ENCODE data around the gene ZNF74.
"Not testable (repeated sequence)": the region's sequence is repeated elsewhere in the genome, so short reads cannot be mapped to it uniquely, and the experiment has no call there.

The ZNF74 gene

GRCh38 chr22:20376983-20377382 is 17.0 kb upstream of the ZNF74 start:
- not testable (repeated sequence) for DNase-seq

- DNase-seq: no peak
Measured at GRCh38 chr22:20378110-20378509, 15.8 kb upstream of the ZNF74 start.

GRCh38 chr22:20378684-20379083 is 15.3 kb upstream of the ZNF74 start:
- not testable (repeated sequence) for DNase-seq

- DNase-seq: no peak
Measured at GRCh38 chr22:20380486-20380885, 13.5 kb upstream of the ZNF74 start.

- DNase-seq: no peak
Measured at GRCh38 chr22:20383538-20383937, 10.4 kb upstream of the ZNF74 start.

- DNase-seq: no peak
Measured at GRCh38 chr22:20384171-20384570, 9.8 kb upstream of the ZNF74 start.

GRCh38 chr22:20384865-20385264 is 9.1 kb upstream of the ZNF74 start:
- DNase-seq: no peak

GRCh38 chr22:20386336-20386735 is 7.6 kb upstream of the ZNF74 start:
- DNase-seq: no peak

- no peak for DNase-seq
Measured at GRCh38 chr22:20386972-20387371, 7.0 kb upstream of the ZNF74 start.

GRCh38 chr22:20388200-20388599 is 5.8 kb upstream of the ZNF74 start:
- no peak for DNase-seq

GRCh38 chr22:20389288-20389687 is 4.7 kb upstream of the ZNF74 start:
- DNase-seq: no peak

- no peak for DNase-seq
Measured at GRCh38 chr22:20390394-20390907, 3.5 kb upstream of the ZNF74 start.

GRCh38 chr22:20391222-20391621 is 2.7 kb upstream of the ZNF74 start:
- DNase-seq: no peak

GRCh38 chr22:20392365-20392881 is 1.5 kb upstream of the ZNF74 start:
- not testable (repeated sequence) for DNase-seq

GRCh38 chr22:20392983-20393704 is 807 bp upstream of the ZNF74 start:
- no peak for DNase-seq

GRCh38 chr22:20395181-20395906 is 1.4 kb downstream of the ZNF74 start:
- DNase-seq: no peak

- no peak for DNase-seq
Measured at GRCh38 chr22:20395907-20396287, 1.9 kb downstream of the ZNF74 start.

GRCh38 chr22:20396639-20397038 is 2.7 kb downstream of the ZNF74 start:
- no peak for DNase-seq

- DNase-seq: no peak
Measured at GRCh38 chr22:20397498-20397897, 3.5 kb downstream of the ZNF74 start.

- DNase-seq: no peak
Measured at GRCh38 chr22:20398420-20398819, 4.5 kb downstream of the ZNF74 start.

- no peak for DNase-seq
Measured at GRCh38 chr22:20399866-20400605, 6.1 kb downstream of the ZNF74 start.

- DNase-seq: no peak
Measured at GRCh38 chr22:20400606-20401375, 6.8 kb downstream of the ZNF74 start.
